Adrenal gland (tissue), 5 donors: Measurements from ENCODE around the gene AGO4.

Experiments used
- CTCF ChIP-seq, 6 experiments: fragments of 450-650 bp in 4 of 6; fragments of 200-600 bp in 2 of 6; sonication (generic) in 1 of 6; IDR thresholded peaks; 1 replicate in 5 of 6; 2 replicates in 1 of 6; pipeline versions ENCODE4 v1.5.1 to v1.8.0; 2016 to 2021; ENCODE audit warnings: antibody characterized with exemption in 6 of 6, mild to moderate bottlenecking in 2 of 6, moderate library complexity in 1 of 6
- POLR2A ChIP-seq, 2 donors: fragments of 450-650 bp; IDR thresholded peaks; one replicate each; pipeline ENCODE4 v1.6.1; 2017; ENCODE audit warnings: antibody characterized with exemption in 2 of 2, mild to moderate bottlenecking in 2 of 2, moderate library complexity in 1 of 2
- donor health status: DM: no; HTN: no; CAD: no.

- no peak for TF ChIP-seq CTCF (IDR thresholded peaks at IDR 0.05)
- TF ChIP-seq POLR2A (IDR thresholded peaks at IDR 0.05): no peak
Observed at GRCh38 chr1:35836734-35837133, 28.9 kb downstream of the AGO4 start.
